ENCODE measurements around the gene PCCA.

PCCA gene

GRCh38 chr13:100245104-100245503, 156.2 kb downstream of the PCCA start:
- Histone ChIP-seq H3K36me3 (ENCODE audit: insufficient read depth, low read length) (no peaks in the 10 kb centered on the region), H3K4me2 (ENCODE audit: insufficient read depth, low read length) (no peak overlapping the region), H2AFZ (ENCODE audit: low read depth, low read length) (no peak overlapping the region), H3K27me3 (ENCODE audit: insufficient read depth, low read length, poor library complexity) (no peaks in the 10 kb centered on the region), H3K9ac (ENCODE audit: low read depth, low read length) (no peak overlapping the region), H4K20me1 (ENCODE audit: insufficient read depth, low read length) (no peaks in the 10 kb centered on the region), H3K4me1 (ENCODE audit: insufficient read depth, low read length) (no peaks in the 10 kb centered on the region), H3K4me3 (ENCODE audit: low read depth in 1 of 2, low read length in 2 of 2) (no peak overlapping the region), H3K79me2 (ENCODE audit: insufficient read depth, low read length) (no peaks in the 10 kb centered on the region), H3K9me3 (ENCODE audit: insufficient read depth, low read length, severe bottlenecking) (peaks cover 4% of the 10 kb centered on the region), H3K27ac (ENCODE audit: low read length) (no peak overlapping the region)
- TF ChIP-seq CTCF (IDR thresholded peaks at IDR 0.05; ENCODE audit: borderline replicate concordance, extremely low read depth, low read length, poor library complexity, severe bottlenecking), result no peak
- no peak for TF ChIP-seq EZH2 (IDR thresholded peaks at IDR 0.05; ENCODE audit: borderline replicate concordance, low read depth, low read length, severe bottlenecking)
- DNase-seq (no peak), ATAC-seq (ENCODE audit: insufficient read depth, low read depth) (no peak)

DNA sequence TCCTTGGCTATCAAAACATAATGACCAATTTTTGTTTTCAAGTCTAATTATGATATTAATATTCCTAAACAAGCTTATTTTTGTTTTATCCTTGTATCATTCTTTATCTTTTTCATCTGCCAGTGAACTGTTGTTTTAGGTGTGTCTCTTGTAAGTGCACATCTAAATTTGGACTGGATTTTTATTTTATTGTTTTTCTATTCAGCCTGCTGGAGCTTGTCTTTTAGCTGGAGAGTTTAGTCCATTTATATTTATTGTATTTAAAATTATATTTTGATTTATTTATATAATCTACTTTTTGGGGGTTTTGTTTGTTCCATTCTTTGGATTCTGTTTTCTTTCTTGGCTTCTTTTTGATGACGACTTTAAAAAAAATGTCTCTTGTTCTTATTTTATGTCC, 159.0 kb downstream of the PCCA start:
- no peaks in the 10 kb centered on the region for H3K36me3 ChIP-seq (ENCODE audit: insufficient read depth, low read length)
- no peak overlapping the region for H3K27ac ChIP-seq (ENCODE audit: low read length)
- H3K79me2 ChIP-seq (ENCODE audit: insufficient read depth, low read length), result no peaks in the 10 kb centered on the region
- H3K4me3 ChIP-seq (ENCODE audit: low read depth in 1 of 2, low read length in 2 of 2), result no peak overlapping the region
- H3K9me3 ChIP-seq (ENCODE audit: insufficient read depth, low read length, severe bottlenecking), result peaks cover 4% of the 10 kb centered on the region
- no peak overlapping the region for H2AFZ ChIP-seq (ENCODE audit: low read depth, low read length)
- no peak overlapping the region for H3K4me2 ChIP-seq (ENCODE audit: insufficient read depth, low read length)
- TF ChIP-seq CTCF (IDR thresholded peaks at IDR 0.05; ENCODE audit: borderline replicate concordance, extremely low read depth, low read length, poor library complexity, severe bottlenecking) (no peak), EZH2 (IDR thresholded peaks at IDR 0.05; ENCODE audit: borderline replicate concordance, low read depth, low read length, severe bottlenecking) (no peak)
- ATAC-seq (ENCODE audit: insufficient read depth, low read depth) (no peak), DNase-seq (no peak)
- H3K9ac ChIP-seq (ENCODE audit: low read depth, low read length), result no peak overlapping the region
- H3K27me3 ChIP-seq (ENCODE audit: insufficient read depth, low read length, poor library complexity), result no peaks in the 10 kb centered on the region
- no peaks in the 10 kb centered on the region for H4K20me1 ChIP-seq (ENCODE audit: insufficient read depth, low read length)
- no peaks in the 10 kb centered on the region for H3K4me1 ChIP-seq (ENCODE audit: insufficient read depth, low read length)

- DNase-seq (no peak), ATAC-seq (ENCODE audit: insufficient read depth, low read depth) (no peak)
- H3K4me1 ChIP-seq (ENCODE audit: insufficient read depth, low read length), result no peaks in the 10 kb centered on the region
- H2AFZ ChIP-seq (ENCODE audit: low read depth, low read length), result no peak overlapping the region
- no peak overlapping the region for H3K9ac ChIP-seq (ENCODE audit: low read depth, low read length)
- H3K4me2 ChIP-seq (ENCODE audit: insufficient read depth, low read length), result no peak overlapping the region
- H3K79me2 ChIP-seq (ENCODE audit: insufficient read depth, low read length), result no peaks in the 10 kb centered on the region
- H4K20me1 ChIP-seq (ENCODE audit: insufficient read depth, low read length), result no peaks in the 10 kb centered on the region
- no peak overlapping the region for H3K27ac ChIP-seq (ENCODE audit: low read length)
- no peaks in the 10 kb centered on the region for H3K36me3 ChIP-seq (ENCODE audit: insufficient read depth, low read length)
- TF ChIP-seq CTCF (IDR thresholded peaks at IDR 0.05; ENCODE audit: borderline replicate concordance, extremely low read depth, low read length, poor library complexity, severe bottlenecking) (no peak), EZH2 (IDR thresholded peaks at IDR 0.05; ENCODE audit: borderline replicate concordance, low read depth, low read length, severe bottlenecking) (no peak)
- H3K4me3 ChIP-seq (ENCODE audit: low read depth in 1 of 2, low read length in 2 of 2), result no peak overlapping the region
- no peaks in the 10 kb centered on the region for H3K9me3 ChIP-seq (ENCODE audit: insufficient read depth, low read length, severe bottlenecking)
- H3K27me3 ChIP-seq (ENCODE audit: insufficient read depth, low read length, poor library complexity), result no peaks in the 10 kb centered on the region
Measured at GRCh38 chr13:100254002-100254401, 165.1 kb downstream of the PCCA start.

DNA sequence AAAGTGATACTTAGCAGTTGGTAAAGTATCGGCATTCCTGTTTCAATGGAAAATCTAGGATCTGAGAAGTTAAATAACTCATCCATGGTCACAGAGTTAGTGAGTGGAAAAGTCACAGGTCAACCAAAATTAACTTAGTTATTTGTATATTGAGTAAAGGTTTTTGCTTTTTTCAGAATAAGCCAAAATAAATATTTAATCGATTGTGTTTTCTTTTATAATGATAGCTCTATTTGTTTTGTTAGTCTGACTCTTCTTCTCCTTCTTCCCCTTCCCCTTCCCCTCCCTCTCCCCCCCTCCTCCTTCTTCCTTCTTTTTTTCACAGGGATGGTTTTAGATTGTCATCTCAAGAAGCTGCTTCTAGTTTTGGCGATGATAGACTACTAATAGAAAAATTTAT, 173.5 kb downstream of the PCCA start:
- Histone ChIP-seq H3K9me3 (ENCODE audit: insufficient read depth, low read length, severe bottlenecking) (no peaks in the 10 kb centered on the region), H3K27me3 (ENCODE audit: insufficient read depth, low read length, poor library complexity) (no peaks in the 10 kb centered on the region), H3K27ac (ENCODE audit: low read length) (no peak overlapping the region), H3K4me3 (ENCODE audit: low read depth in 1 of 2, low read length in 2 of 2) (no peak overlapping the region), H3K36me3 (ENCODE audit: insufficient read depth, low read length) (no peaks in the 10 kb centered on the region), H3K9ac (ENCODE audit: low read depth, low read length) (no peak overlapping the region), H3K4me2 (ENCODE audit: insufficient read depth, low read length) (no peak overlapping the region), H3K79me2 (ENCODE audit: insufficient read depth, low read length) (no peaks in the 10 kb centered on the region), H4K20me1 (ENCODE audit: insufficient read depth, low read length) (no peaks in the 10 kb centered on the region), H3K4me1 (ENCODE audit: insufficient read depth, low read length) (no peaks in the 10 kb centered on the region), H2AFZ (ENCODE audit: low read depth, low read length) (no peak overlapping the region)
- ATAC-seq (ENCODE audit: insufficient read depth, low read depth) (no peak), DNase-seq (no peak)
- no peak for TF ChIP-seq EZH2 (IDR thresholded peaks at IDR 0.05; ENCODE audit: borderline replicate concordance, low read depth, low read length, severe bottlenecking)
- TF ChIP-seq CTCF (IDR thresholded peaks at IDR 0.05; ENCODE audit: borderline replicate concordance, extremely low read depth, low read length, poor library complexity, severe bottlenecking), result no peak

All from DND-41 (cell line).